Activated T-cell treated with anti-CD3 and anti-CD28 coated beads, Interleukin-2, amount 50 U/mL, for 1 hour (primary cell): ENCODE measurements around the gene ATP13A1.
A peak's percentile ranks its signal among the peaks of the same experiment; 100 is the strongest.
"Not testable (repeated sequence)": the region's sequence is repeated elsewhere in the genome, so short reads cannot be mapped to it uniquely, and the experiment has no call there.

Experiments used
- DNase-seq: peaks from one replicate; pipeline ENCODE4 v3.0.0-alpha.2; 2020

The ATP13A1 gene

DNA sequence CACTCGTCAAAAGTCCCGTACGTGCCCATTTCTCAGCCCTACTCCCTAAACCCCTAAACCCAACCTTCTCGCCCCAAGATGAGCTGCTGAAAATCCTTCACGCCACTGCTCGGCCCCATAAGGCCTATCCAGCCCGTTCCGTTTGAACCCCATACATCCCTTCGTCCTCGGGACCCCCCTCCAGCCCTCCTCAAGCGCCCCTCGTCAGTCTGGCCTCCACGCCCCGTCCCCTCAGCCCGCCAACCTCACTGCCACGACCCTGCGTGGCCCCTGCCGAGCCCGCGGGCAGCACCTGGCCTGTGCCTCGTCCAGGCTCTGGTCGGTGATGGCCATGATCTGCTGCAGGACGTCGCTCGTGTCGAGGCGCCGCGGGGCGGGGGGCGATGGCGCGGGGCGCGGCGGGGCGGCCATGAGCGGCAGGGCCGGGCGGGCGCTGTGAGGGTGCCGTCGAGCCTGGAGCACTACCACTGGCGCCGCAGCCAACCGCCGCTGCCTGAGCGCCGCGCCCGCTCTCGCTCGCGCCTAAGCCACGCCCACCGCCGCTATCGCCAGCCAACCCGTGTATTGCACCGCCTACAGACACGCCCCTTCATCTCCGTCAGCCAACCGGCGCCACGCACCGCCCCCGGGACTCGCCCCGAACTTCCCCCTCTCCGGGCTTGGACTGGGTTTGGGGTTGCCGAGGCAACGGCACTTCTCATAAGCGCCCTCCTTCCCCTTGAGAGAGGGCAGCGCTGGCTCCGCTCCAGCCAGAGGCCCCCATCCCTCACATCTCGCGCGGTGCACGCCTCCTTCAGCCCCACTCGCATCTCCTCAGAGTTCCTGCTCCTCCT, 45.0 kb downstream of the ATP13A1 start, which contains the start of gene PBX4:
PBX4 (minus strand) TSS at position 469 of the 833 bp plus-strand sequence; CDS start at position 411, 58 bp downstream.
- DNase-seq = peak; percentile 99

DNA sequence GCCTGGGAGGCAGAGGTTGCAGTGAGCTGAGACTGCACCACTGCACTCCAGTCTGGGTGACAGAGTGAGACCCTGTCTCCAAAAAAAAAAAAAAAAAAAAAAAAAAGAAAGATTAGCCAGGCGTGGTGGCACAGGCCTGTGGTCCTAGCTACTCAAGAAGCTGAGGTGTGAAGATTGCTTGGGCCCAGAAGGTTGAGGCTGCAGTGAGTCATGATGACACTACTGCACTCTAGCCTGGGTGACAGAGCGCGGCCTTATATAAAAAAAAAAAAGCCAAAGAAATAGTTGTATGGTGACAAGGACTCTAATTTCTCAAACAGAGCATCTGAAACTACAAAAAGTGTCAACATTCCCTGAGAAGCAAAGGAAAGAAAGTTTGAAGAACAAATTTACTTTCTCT, 48.4 kb downstream of the ATP13A1 start:
- no peak for DNase-seq

DNA sequence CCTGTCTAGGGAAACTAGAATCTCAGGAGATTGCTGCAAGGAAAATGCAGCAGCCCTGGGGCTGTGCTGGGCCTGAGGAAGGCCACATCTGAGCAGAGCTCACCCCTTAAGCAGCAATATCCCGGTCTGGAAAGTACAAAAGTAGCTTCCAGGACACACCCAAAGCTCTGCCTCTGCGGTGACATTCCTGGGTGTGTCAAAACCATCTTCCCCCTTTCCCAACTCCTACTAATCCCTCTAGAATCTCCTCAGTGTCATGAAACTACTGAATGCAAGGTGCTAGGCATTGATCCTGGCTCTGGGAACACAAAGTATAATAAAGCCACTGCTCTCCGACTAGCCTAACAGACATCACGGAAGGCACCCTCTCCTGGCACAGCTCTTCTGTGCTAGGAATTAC, 50.0 kb downstream of the ATP13A1 start:
- no peak for DNase-seq

DNA sequence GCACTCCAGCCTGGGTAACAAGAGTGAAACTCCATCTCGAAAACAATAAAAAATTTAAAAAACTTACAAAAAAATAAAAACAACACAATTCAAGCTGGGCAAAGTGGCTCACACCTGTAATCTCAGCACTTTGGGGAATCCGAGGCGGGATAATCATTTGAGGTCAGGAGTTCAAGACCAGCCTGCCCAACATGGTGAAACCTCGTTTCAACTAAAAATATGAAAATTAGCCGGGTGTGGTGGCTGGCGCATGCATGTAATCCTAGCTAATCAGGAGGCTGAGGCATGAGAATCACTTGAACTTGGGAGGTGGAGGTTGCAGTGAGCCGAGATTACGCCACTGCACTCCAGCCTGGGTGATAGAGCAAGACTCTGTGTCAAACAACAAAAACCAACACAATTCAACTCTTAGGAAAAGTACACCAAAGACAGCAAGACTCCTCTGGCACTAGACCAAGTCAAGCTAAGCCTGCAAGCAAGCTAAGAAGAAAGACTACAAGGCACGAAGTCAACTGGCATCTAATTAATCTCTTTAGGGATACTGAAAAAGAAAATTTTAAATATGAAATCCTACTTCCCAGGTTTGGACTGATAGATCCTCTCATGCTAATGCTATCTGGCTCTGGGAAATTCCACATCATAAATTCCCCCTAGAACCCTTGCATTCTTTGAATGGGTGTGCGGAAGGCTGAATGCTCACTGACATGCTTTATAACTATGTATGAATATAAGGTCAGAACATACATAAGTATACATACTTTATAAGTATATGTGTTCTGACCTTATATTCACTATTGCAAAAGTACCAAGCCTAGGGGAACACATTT, 52.9 kb downstream of the ATP13A1 start:
- no peak for DNase-seq

DNA sequence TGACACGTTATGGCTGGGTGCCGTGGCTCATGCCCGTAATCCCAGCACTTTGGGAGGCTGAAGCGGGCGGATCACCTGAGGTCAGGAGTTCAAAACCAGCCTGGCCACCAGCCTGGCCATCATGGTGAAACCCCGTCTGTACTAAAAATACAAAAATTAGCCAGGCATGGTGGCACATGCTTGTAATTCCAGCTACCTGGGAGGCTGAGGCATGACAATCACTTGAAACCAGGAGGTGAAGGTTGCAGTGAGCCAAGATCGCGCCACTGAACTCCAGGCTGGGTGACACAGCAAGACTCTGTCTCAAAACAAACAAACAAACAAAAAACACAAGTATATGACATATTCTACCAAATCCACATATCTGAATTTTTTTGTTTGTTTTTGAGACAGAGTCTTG, 56.8 kb downstream of the ATP13A1 start:
- not testable (repeated sequence) for DNase-seq

DNA sequence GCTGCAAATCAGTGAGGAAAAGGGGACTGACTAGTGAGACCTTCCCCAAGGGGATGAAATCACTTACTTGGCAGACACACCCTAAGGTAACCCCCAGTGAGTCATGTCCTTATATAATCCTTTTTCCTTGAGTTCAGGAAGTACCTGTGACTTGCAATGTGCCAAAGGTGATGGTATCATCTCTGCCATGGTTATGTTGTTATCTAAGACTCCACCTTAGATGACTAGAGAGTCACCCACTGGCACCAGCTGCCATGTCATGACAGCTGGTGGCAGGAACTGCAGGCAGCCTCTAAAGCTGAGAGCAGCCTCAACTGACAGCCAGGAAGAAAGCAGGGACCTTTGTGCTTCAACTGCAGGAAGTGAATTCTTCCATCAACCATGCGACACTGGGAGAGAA, 57.5 kb downstream of the ATP13A1 start:
- peak; percentile 62 for DNase-seq

DNA sequence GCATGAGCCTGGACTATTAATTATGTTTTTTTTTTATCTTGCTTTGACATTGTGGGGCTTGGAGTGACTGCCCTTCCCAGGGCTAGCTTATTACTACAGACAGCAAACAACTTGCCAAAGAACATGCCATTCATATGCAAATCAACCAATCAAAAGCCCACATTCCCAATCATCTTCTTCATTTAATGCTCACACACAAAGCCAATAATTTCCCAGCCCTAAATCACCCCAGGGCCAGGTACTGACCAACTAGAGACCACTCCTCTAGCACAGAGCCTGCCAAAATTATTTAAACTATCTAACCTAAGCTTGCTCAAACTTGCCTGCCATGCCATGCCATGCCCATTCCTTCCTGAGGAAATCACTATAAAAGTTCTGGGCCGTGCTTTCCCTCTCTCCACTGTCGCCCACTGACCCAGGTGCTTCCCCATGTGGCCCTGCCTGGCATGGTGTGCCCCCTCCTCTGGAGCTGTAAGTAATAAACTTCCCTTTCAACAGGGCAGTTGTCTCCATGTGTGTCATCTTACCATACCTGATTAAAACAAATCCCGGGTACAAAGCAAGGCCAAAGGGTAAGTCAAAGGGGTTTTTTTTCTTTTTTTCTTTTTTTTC, 60.7 kb downstream of the ATP13A1 start:
- no peak for DNase-seq

DNA sequence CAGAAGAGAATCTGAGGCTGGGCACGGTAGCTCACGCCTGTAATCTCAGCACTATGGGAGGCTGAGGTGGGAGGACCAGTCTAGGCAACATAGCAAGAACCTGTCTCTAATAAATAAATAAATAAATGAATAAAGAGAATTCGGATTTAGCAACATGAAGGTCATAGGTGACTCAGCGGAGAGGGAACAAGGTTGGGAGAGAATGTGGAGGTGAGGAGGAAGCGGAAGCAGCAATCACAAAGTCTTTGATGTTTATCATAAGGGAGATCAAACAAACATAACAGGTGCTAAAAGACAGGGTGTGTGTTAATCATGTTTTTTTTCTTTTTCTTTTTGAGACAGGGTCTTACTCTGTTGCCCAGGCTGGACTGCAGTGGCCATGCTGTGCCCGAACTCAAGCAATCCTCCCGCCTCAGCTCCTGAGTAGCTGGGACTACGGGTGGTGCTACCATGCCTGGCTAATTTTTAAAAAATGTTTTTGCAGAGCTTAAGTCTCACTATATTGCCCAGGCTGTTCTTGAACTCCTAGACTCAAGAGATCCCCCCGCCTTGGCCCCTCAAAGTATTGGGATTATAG, 61.3 kb downstream of the ATP13A1 start:
- DNase-seq = peak; percentile 44

DNA sequence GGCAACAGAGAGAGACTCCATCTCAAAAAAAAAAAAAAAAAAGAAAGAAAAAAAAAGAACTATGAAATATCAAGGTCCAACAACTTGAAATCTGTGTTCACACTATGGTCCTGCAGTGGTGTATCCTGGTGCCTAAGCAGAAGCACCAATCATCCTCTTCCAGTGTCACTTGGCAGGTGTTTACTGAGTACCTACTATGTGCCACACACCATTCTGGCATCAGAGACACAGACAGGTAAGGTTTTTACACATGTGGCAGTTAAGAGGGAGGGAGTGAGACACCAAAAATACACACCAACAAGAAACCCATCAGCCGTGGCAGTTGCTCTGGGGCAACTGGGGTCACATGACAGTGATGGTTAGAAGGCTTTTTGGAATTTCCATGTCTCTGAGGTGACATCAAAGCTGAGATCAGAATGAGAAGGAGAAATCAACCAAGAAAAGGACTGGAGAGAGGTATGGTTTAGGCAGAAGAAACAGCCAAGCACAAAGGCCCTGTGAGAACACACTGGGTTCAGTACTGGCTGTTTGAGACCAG, 62.6 kb downstream of the ATP13A1 start:
- no peak for DNase-seq

DNA sequence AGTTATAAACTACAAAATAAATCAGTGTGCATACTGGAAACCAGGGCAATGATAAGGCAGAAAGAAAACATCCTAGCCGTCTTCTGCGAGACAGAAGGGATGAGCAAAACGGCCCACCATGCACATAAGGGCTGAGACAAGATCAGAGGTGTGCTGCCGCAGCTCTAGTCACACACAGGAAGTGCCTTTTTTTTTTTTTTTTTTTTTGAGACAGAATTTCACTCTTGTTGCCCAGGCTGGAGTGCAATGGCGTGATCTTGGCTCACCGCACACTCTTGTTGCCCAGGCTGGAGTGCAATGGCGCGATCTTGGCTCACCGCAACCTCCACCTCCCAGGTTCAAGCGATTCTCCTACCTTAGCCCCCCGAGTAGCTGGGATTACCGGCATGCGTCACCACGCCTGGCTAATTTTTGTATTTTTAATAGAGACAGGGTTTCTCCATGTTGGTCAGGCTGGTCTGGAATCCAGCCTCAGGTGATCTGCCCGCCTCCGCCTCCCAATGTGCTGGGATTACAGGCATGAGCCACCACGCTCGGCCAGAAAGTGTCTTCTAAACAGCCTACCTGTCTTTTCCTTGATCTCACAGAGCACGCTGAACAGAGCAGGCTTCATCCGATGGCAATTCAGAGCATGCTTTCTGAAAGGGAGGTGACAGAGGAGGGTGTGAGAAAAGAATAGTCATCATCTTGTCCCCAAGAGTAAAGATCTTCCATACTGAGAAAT, 64.6 kb downstream of the ATP13A1 start:
- peak; percentile 69 for DNase-seq

DNA sequence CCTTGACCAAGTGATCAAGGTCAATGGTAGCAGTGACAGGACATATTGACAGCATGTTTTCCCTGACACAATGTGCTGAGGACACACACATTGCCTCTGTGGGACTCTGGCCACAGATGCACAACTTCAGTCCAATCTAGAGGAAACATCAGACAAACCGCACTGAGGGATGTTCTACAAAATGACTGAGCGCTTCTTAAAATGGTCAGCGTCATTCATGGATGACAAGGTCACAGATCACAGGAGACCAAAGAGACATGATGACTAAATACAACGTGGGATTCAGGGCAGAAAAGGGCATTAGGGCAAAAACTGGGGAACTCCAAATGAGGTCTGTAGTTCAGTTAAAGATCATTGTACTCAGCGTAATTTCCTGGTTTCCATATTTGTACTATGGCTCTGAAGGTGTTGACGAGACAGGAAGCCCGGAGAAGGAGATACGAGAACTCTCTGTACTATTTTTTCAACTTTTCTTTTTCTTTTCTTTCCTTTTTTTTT, 65.6 kb downstream of the ATP13A1 start:
- peak; percentile 47 for DNase-seq
